ENCODE data around the gene ZNF878.

DNA sequence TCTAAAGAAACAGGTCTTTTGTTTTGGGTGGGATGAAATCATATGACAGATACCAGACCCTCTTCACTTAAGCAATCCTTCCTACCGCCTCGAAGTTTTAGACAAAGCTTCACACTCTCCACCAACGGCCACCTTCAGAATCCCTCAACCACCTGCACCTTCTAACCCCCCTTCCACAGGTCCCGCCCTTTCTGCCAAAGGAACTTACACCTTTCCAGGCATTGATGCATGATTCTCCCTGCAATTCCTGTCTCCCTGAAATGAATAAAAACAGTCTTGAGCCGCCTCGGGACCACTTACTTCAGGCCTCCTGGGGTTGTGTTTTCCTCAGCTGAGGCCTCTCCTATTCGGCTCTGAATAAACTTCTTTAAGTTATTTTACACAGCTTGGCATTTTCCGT is 18.1 kb downstream of the ZNF878 start:
- TF ChIP-seq HDAC2 (IDR thresholded peaks at IDR 0.05) (no peak), E2F1 (CRISPR knock-in tag; IDR thresholded peaks at IDR 0.05) (no peak), ARID4B (CRISPR knock-in tag; IDR thresholded peaks at IDR 0.05) (no peak), RAD21 (CRISPR knock-in tag; conservative IDR thresholded peaks at IDR 0.05 in 1 of 2, IDR thresholded peaks at IDR 0.05 in 1 of 2) (no peak), FOSL1 (tag; conservative IDR thresholded peaks at IDR 0.05) (no peak), HNRNPK (IDR thresholded peaks at IDR 0.05; ENCODE audit: low read depth, low read length, poor library complexity, severe bottlenecking) (no peak), TARDBP (IDR thresholded peaks at IDR 0.05) (no peak), ATF3 (IDR thresholded peaks at IDR 0.05) (no peak), ATF3 (CRISPR knock-in tag; conservative IDR thresholded peaks at IDR 0.05) (no peak), THRA (IDR thresholded peaks at IDR 0.05) (no peak)

Measured in K562 (cell line).